ENCODE data around the gene CPS1. TPM values are rescaled to one million over a fixed set of nuclear protein-coding genes. Genes with fewer than 3 reads are reported as not detected.

The CPS1 gene
- total RNA-seq, 2 experiments from 2014 or later = 1.2 to 1.3 TPM

DNA sequence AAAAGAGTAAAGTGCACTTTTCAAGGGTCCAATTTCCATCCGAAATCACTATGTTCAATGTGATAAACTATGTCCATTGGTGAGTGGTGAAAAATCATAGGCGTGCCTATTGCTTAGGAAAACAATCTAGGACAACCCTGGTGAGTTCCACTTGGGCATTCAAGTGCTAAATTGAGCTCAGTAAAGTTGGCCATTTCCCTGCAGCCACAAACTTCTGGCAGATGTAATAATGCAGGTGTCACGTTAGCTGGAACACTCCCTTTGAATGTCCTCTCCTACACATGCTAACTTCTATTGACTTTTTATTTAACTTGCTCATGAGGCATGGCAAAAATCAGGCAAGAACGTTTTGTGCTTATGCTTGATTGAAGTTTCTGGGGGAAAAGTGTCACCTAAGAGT is 67.1 kb downstream of the CPS1 start:
- H3K4me3 Mint-ChIP-seq = no peak overlapping the region
- ATAC-seq = no peak
- POLR2A ChIA-PET = no interaction called here
- no peaks in the 10 kb centered on the region for H3K9me3 Mint-ChIP-seq (ENCODE audit: insufficient read depth)
- H3K27ac Mint-ChIP-seq = no peak overlapping the region
- no peaks in the 10 kb centered on the region for H3K36me3 Mint-ChIP-seq (ENCODE audit: low read depth)
- DNase-seq = no peak
- CTCF ChIA-PET = no interaction called here
- no peaks in the 10 kb centered on the region for H3K27me3 Mint-ChIP-seq (ENCODE audit: low read depth)
- no peaks in the 10 kb centered on the region for H3K4me1 Mint-ChIP-seq (ENCODE audit: low read depth)

DNA sequence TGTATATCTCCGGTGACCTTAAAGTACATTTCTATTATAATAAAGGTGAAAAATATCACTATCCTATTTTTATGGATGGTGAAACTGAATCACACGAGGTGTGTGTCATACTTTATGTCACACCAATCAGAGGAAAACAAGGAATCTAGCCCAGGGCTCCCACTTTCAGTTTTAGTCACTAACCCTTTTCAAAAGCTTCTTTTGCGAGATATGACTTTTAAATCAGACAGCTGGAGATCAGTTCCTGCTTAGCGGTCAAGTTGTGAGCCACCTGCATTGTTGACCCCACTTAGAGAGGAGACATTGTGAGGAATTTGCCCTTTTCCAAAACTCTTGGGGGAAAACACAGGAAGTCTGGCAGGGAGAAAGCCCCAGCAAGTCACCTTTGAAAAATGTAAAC is 70.5 kb downstream of the CPS1 start:
- ChIA-PET CTCF (no interaction called here), POLR2A (no interaction called here)
- DNase-seq (no peak), ATAC-seq (no peak)
- H3K27me3 Mint-ChIP-seq (ENCODE audit: low read depth) = peaks cover 2% of the 10 kb centered on the region
- H3K36me3 Mint-ChIP-seq (ENCODE audit: low read depth) = no peaks in the 10 kb centered on the region
- no peaks in the 10 kb centered on the region for H3K9me3 Mint-ChIP-seq (ENCODE audit: insufficient read depth)
- H3K4me3 Mint-ChIP-seq = no peak overlapping the region
- H3K4me1 Mint-ChIP-seq (ENCODE audit: low read depth) = no peaks in the 10 kb centered on the region
- H3K27ac Mint-ChIP-seq = no peak overlapping the region

DNA sequence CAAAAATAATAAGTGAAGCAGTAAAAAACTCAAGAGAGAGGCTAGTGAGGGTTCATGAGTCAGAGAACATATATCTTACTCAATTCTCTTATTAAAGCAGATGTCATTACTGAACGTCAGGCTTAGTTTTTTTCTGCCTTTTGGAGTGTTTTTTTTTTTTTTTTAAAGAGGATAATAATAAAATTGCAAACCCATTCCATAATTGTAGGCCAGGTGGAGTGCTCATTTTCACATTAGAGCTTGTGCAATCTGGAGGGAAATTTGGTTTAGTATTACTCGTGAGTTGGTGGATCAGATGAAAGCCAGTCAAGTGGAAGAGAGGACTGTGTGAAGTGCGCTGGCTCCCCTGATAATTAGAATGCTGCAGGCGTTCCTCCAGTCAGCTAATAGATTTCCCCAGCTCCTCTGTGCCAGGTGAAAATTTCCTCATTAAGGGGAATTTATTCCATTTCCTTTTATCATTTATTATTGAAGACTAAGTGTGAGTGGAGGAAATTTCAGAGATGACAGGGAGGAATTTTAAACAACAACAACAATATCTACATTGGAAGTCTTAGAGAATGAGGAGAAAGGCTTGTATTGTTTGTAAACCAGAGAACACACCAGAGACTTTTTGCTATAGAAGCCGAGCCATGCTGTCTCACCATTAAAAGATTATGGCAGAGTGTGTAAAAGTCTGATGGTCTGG is 74.6 kb downstream of the CPS1 start:
- no peak for DNase-seq
- CTCF ChIA-PET = no interaction called here
- no peak overlapping the region for H3K27ac Mint-ChIP-seq
- H3K4me1 Mint-ChIP-seq (ENCODE audit: low read depth) = no peaks in the 10 kb centered on the region
- H3K36me3 Mint-ChIP-seq (ENCODE audit: low read depth) = no peaks in the 10 kb centered on the region
- no peak overlapping the region for H3K4me3 Mint-ChIP-seq
- peaks cover 2% of the 10 kb centered on the region for H3K27me3 Mint-ChIP-seq (ENCODE audit: low read depth)
- POLR2A ChIA-PET = no interaction called here
- ATAC-seq = no peak
- no peaks in the 10 kb centered on the region for H3K9me3 Mint-ChIP-seq (ENCODE audit: insufficient read depth)

DNA sequence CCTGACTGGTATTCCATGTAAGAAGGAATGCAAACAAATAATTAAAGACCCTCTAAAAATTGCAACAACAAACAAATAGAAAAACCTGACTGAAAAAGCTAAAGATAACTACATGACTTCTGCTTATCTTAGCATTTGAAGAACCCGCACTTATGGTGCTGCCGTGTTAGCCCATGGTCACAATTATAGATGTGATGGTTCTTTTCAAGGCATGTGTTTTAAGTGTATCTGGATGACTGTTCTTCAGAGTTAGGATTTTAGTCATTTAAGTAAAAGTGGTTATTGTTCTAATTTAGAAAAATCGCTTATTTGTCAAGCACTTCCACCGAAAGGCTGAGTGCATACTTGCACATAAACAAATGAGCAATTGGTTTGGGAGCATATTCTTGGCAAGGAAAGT is 77.3 kb downstream of the CPS1 start:
- CTCF ChIA-PET = no interaction called here
- POLR2A ChIA-PET = no interaction called here
- no peak overlapping the region for H3K4me3 Mint-ChIP-seq
- no peaks in the 10 kb centered on the region for H3K9me3 Mint-ChIP-seq (ENCODE audit: insufficient read depth)
- no peak for ATAC-seq
- H3K27me3 Mint-ChIP-seq (ENCODE audit: low read depth) = peaks cover 2% of the 10 kb centered on the region
- DNase-seq = no peak
- H3K36me3 Mint-ChIP-seq (ENCODE audit: low read depth) = no peaks in the 10 kb centered on the region
- H3K27ac Mint-ChIP-seq = no peak overlapping the region
- H3K4me1 Mint-ChIP-seq (ENCODE audit: low read depth) = no peaks in the 10 kb centered on the region

DNA sequence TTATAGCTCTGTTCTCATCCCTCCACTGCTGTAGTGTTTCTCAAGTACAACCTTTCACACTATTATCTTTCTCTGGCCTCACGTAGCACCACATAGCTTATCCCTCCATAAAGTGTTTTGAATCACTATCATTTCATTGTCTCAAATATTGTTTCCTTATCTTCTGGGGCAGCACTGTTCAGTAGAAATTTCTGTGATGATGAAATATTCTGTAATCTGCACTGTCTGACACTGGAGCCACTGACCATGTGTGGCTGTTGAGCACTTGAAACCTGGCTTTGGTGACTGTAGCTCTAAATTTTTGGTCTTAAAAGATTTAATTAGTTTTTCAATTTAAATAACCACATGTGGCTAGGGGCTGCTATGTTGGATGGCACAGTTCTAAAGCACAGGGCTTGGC is 78.9 kb downstream of the CPS1 start:
- Mint-ChIP-seq H3K9me3 (ENCODE audit: insufficient read depth) (no peaks in the 10 kb centered on the region), H3K27me3 (ENCODE audit: low read depth) (peaks cover 2% of the 10 kb centered on the region), H3K4me1 (ENCODE audit: low read depth) (no peaks in the 10 kb centered on the region), H3K36me3 (ENCODE audit: low read depth) (no peaks in the 10 kb centered on the region), H3K27ac (no peak overlapping the region), H3K4me3 (no peak overlapping the region)
- POLR2A ChIA-PET = no interaction called here
- no peak for DNase-seq
- CTCF ChIA-PET = no interaction called here
- ATAC-seq = no peak

DNA sequence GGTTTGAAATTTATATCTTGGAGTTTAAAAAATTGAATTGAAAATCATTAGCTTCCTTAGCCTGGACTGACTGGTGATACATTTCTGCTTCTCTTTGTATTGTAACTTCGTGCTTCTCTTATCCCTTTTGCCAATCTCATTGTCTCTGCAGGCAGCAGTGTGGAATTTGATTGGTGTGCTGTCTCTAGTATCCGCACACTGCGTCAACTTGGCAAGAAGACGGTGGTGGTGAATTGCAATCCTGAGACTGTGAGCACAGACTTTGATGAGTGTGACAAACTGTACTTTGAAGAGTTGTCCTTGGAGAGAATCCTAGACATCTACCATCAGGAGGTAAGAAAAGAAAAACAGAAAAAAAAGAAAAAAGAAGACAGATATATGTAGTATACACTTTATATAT is 85.9 kb downstream of the CPS1 start:
- POLR2A ChIA-PET = no interaction called here
- H3K27ac Mint-ChIP-seq = no peak overlapping the region

DNA sequence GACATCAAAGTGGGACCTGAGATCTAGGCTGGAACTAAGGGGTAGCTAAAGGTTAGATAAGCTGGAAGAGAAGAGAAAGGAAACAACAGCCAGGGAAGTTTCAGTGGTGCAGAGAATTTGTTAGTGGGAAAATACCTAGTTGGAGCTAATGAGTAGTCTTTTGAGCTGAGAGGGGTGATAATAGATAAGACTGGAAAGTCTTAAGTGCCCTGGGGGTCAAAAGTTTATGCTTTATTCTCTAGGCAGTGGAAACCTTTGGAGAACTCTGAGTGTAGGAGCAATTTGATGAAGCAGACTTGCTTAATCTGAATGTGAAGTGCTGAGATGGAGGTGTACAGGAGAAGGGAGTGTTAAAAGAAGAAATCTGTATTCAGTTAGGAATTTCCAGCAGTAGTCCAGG is 90.8 kb downstream of the CPS1 start:
- DNase-seq = no peak
- H3K9me3 Mint-ChIP-seq (ENCODE audit: insufficient read depth) = no peaks in the 10 kb centered on the region
- no peaks in the 10 kb centered on the region for H3K36me3 Mint-ChIP-seq (ENCODE audit: low read depth)
- H3K27me3 Mint-ChIP-seq (ENCODE audit: low read depth) = no peaks in the 10 kb centered on the region
- no peak overlapping the region for H3K4me3 Mint-ChIP-seq
- H3K4me1 Mint-ChIP-seq (ENCODE audit: low read depth) = no peaks in the 10 kb centered on the region
- no peak for ATAC-seq
- H3K27ac Mint-ChIP-seq = no peak overlapping the region
- ChIA-PET POLR2A (no interaction called here), CTCF (no interaction called here)

More for the DNA sequence above, 85.9 kb downstream of the CPS1 start:
- Mint-ChIP-seq H3K4me1 (ENCODE audit: low read depth) (no peaks in the 10 kb centered on the region), H3K4me3 (no peak overlapping the region), H3K9me3 (ENCODE audit: insufficient read depth) (no peaks in the 10 kb centered on the region), H3K27me3 (ENCODE audit: low read depth) (no peaks in the 10 kb centered on the region), H3K36me3 (ENCODE audit: low read depth) (no peaks in the 10 kb centered on the region)
- CTCF ChIA-PET = no interaction called here
- DNase-seq = no peak
- no peak for ATAC-seq

DNA sequence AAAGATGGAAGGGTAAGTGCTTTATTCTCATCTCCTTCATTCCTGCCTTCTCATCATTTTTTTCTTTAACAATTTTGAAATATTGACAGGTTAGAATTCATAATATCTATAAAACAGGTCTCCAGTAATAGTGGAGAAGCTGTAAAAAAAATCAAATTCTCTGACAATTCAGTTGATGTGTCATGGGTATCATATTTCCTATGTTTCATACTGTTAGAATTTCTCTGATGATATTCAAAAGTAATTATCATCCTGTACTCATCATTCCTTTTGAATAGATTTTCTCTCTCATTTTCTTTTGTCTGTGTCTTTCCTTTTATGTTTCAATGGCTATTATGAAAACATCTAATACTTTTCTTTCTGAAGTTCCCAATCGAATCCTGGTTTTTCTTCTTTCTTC is 97.7 kb downstream of the CPS1 start:
- H3K36me3 Mint-ChIP-seq (ENCODE audit: low read depth) = no peaks in the 10 kb centered on the region
- H3K4me3 Mint-ChIP-seq = no peak overlapping the region
- no peak overlapping the region for H3K27ac Mint-ChIP-seq
- H3K4me1 Mint-ChIP-seq (ENCODE audit: low read depth) = no peaks in the 10 kb centered on the region
- H3K9me3 Mint-ChIP-seq (ENCODE audit: insufficient read depth) = no peaks in the 10 kb centered on the region
- no peaks in the 10 kb centered on the region for H3K27me3 Mint-ChIP-seq (ENCODE audit: low read depth)
- CTCF ChIA-PET = no interaction called here
- DNase-seq = no peak
- ATAC-seq = no peak
- POLR2A ChIA-PET = no interaction called here

DNA sequence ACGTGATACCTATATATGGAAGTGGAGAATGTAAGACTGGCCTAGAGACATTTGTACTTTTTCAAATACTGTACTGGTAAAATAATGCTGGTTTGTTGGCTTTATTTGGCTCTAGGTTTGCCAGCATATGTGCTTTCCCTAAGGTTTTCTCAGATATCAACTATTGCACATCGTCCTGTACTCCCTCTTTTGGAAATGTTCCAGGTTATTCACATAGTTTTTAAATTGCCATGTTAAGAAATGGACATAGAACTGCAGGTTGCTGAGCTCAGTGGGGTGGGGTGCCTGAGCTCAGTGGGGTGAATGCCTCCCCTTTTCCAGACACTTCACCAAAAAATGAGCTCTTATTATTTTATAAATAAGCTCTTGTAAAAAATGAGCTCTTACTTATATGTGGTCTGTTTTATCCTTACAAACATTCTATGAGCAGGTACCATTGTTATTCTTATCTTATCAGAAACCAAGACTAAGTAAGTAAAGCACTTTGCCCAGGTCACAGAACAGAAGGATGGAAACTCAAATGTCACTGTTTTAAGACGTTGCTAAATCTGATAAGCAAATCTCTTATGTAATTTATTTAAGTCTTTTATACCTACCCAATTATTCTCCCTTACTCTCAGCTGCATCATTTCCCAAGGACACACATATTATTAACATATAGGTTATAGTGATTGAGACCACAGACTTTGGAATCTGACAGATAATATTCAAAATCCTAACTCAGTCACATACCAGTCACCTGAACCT is 99.0 kb downstream of the CPS1 start:
- no peaks in the 10 kb centered on the region for H3K9me3 Mint-ChIP-seq (ENCODE audit: insufficient read depth)
- POLR2A ChIA-PET = no interaction called here
- H3K27me3 Mint-ChIP-seq (ENCODE audit: low read depth) = no peaks in the 10 kb centered on the region
- no peak overlapping the region for H3K27ac Mint-ChIP-seq
- no peaks in the 10 kb centered on the region for H3K36me3 Mint-ChIP-seq (ENCODE audit: low read depth)
- H3K4me1 Mint-ChIP-seq (ENCODE audit: low read depth) = no peaks in the 10 kb centered on the region
- ATAC-seq (no peak), DNase-seq (no peak)
- CTCF ChIA-PET = no interaction called here
- no peak overlapping the region for H3K4me3 Mint-ChIP-seq

DNA sequence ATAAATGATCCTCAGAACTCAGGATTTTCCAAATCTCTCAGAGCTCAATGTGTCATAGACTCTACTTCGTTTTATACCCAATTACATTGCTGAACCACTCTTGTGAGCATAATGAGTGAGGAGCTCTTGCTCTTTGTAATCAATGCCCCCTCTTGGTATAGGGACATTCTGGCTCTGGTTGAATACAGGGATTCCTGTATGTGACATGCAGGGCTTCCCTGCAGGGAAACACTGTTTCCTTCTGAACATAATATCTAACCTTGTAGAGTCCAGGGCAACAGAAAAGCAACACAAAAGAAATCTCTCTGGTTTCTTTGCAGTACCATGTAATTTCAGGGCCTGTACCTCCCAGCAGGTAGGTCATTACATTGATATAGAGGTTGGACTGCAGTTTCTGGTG is 101.5 kb downstream of the CPS1 start:
- Mint-ChIP-seq H3K36me3 (ENCODE audit: low read depth) (no peaks in the 10 kb centered on the region), H3K27ac (no peak overlapping the region), H3K9me3 (ENCODE audit: insufficient read depth) (no peaks in the 10 kb centered on the region), H3K4me1 (ENCODE audit: low read depth) (no peaks in the 10 kb centered on the region), H3K27me3 (ENCODE audit: low read depth) (no peaks in the 10 kb centered on the region), H3K4me3 (no peak overlapping the region)
- ATAC-seq (no peak), DNase-seq (no peak)
- CTCF ChIA-PET = no interaction called here
- POLR2A ChIA-PET = interaction anchor here (0.6 kb wide), 1 partner anchor 888 kb away, joined by 3 read pairs; no protein-coding TSS in a partner anchor

DNA sequence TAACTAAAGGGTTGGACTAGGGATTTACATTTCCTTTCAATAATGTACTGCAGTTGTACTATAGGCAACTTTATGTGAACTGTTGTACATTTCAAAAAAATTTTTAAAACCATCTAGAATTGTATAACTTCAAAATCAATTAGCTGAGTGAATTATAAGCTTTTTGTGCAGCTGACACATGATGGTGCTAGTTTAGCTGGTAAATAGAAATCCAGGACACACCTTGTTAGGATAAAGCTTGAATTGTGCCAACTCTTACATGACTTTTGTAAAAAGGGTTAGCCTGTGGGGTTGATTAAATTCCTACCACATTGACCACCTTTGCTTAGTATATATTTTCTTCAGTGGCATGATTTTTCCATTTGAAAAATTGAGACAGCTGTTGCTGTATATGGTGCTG is 104.4 kb downstream of the CPS1 start:
- ChIA-PET POLR2A (no interaction called here), CTCF (no interaction called here)
- Mint-ChIP-seq H3K4me1 (ENCODE audit: low read depth) (no peaks in the 10 kb centered on the region), H3K27me3 (ENCODE audit: low read depth) (no peaks in the 10 kb centered on the region), H3K27ac (no peak overlapping the region), H3K36me3 (ENCODE audit: low read depth) (no peaks in the 10 kb centered on the region), H3K4me3 (no peak overlapping the region), H3K9me3 (ENCODE audit: insufficient read depth) (no peaks in the 10 kb centered on the region)
- ATAC-seq (no peak), DNase-seq (no peak)

DNA sequence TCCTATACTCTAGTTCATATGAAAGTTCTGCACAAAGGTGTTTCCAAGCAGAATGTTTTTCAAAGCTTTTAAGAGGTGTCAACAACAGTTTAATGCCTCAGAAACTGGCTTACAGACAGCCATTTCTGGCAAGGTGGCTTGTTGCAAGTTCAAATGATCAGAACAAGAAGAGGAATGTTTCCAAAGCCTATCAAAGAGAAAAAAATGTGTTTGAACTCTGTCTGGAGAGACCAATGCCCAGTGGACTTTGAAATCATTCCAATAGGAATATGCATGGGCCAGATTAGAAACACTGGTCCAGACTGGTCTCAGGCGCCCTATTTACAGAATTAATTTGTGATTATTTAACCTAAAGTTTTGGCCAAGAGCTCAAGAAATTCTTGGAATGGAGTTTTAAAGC is 106.2 kb downstream of the CPS1 start:
- no peaks in the 10 kb centered on the region for H3K27me3 Mint-ChIP-seq (ENCODE audit: low read depth)

DNA sequence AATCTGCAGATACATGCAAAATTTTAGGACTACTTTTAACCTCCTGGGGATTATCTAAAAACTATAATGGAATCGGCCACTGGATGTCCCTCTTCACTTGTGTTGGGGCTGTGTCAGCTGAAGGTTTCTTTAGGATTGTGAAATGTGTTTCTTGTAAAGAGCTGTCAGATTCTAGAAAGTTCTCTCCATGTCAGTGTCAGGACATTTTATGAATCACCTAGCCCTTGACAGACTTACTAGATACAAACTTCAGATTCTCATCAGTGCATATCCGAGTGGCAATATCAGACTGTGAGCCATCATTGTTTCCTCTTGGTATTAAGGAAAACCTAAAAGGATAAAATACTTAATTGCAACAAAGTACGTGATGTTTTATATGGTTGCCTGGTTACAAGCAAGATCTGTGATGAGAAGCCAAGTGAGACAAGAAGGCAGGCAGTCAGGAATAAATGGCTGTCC is 107.3 kb downstream of the CPS1 start:
- no peak for ATAC-seq
- Mint-ChIP-seq H3K9me3 (ENCODE audit: insufficient read depth) (no peaks in the 10 kb centered on the region), H3K27me3 (ENCODE audit: low read depth) (no peaks in the 10 kb centered on the region), H3K4me1 (ENCODE audit: low read depth) (no peaks in the 10 kb centered on the region), H3K36me3 (ENCODE audit: low read depth) (no peaks in the 10 kb centered on the region), H3K4me3 (no peak overlapping the region), H3K27ac (no peak overlapping the region)
- ChIA-PET CTCF (no interaction called here), POLR2A (no interaction called here)
- no peak for DNase-seq

More for the DNA sequence above, 106.2 kb downstream of the CPS1 start:
- POLR2A ChIA-PET = no interaction called here
- Mint-ChIP-seq H3K27ac (no peak overlapping the region), H3K36me3 (ENCODE audit: low read depth) (no peaks in the 10 kb centered on the region), H3K4me3 (no peak overlapping the region), H3K4me1 (ENCODE audit: low read depth) (no peaks in the 10 kb centered on the region), H3K9me3 (ENCODE audit: insufficient read depth) (no peaks in the 10 kb centered on the region)
- CTCF ChIA-PET = no interaction called here
- ATAC-seq (no peak), DNase-seq (no peak)
